Activated T-cell treated with anti-CD3 and anti-CD28 coated beads, Interleukin-2, amount 50 U/mL, for 24 hours (primary cell): ENCODE measurements around the gene TMEM72.
A peak's percentile ranks its signal among the peaks of the same experiment; 100 is the strongest.

Experiments
- DNase-seq: peaks from one replicate; pipeline ENCODE4 v3.0.0-alpha.2; 2020
- H3K27ac Mint-ChIP-seq: 2 replicates; pipeline ENCODE4 v1.8.0; 2020; ENCODE audit warnings: mild to moderate bottlenecking, mixed read lengths
- H3K27me3 Mint-ChIP-seq: 2 replicates; pipeline ENCODE4 v1.8.0; 2020; ENCODE audit warnings: mixed read lengths
- H3K36me3 Mint-ChIP-seq: 2 replicates; pipeline ENCODE4 v1.8.0; 2020; ENCODE audit warnings: low read depth, mixed read lengths
- H3K4me1 Mint-ChIP-seq: 2 replicates; pipeline ENCODE4 v1.8.0; 2020; ENCODE audit warnings: low read depth, mixed read lengths
- H3K4me3 Mint-ChIP-seq: 2 replicates; pipeline ENCODE4 v1.8.0; 2020; ENCODE audit warnings: mild to moderate bottlenecking, moderate library complexity, mixed read lengths
- H3K9me3 Mint-ChIP-seq: 2 replicates; pipeline ENCODE4 v1.8.0; 2020; ENCODE audit warnings: mixed read lengths

Gene TMEM72

GRCh38 chr10:44899450-44900080, 11.6 kb upstream of the TMEM72 start:
- Mint-ChIP-seq H3K36me3 (no peaks in the 10 kb centered on the region), H3K4me1 (no peaks in the 10 kb centered on the region), H3K9me3 (no peaks in the 10 kb centered on the region), H3K27ac (no peak overlapping the region), H3K27me3 (no peaks in the 10 kb centered on the region), H3K4me3 (no peak overlapping the region)
- no peak for DNase-seq

- Mint-ChIP-seq H3K36me3 (no peaks in the 10 kb centered on the region), H3K4me1 (no peaks in the 10 kb centered on the region), H3K27me3 (no peaks in the 10 kb centered on the region), H3K9me3 (no peaks in the 10 kb centered on the region), H3K4me3 (no peak overlapping the region), H3K27ac (no peak overlapping the region)
- no peak for DNase-seq
Measured at GRCh38 chr10:44902941-44903545, 8.1 kb upstream of the TMEM72 start.

GRCh38 chr10:44906486-44906885, 4.7 kb upstream of the TMEM72 start:
- H3K4me3 Mint-ChIP-seq: no peak overlapping the region
- DNase-seq: no peak
- H3K4me1 Mint-ChIP-seq: no peaks in the 10 kb centered on the region
- no peaks in the 10 kb centered on the region for H3K36me3 Mint-ChIP-seq
- H3K27ac Mint-ChIP-seq: no peak overlapping the region
- H3K9me3 Mint-ChIP-seq: no peaks in the 10 kb centered on the region
- no peaks in the 10 kb centered on the region for H3K27me3 Mint-ChIP-seq

- Mint-ChIP-seq H3K27ac (no peak overlapping the region), H3K4me1 (no peaks in the 10 kb centered on the region), H3K27me3 (no peaks in the 10 kb centered on the region), H3K4me3 (no peak overlapping the region), H3K9me3 (no peaks in the 10 kb centered on the region), H3K36me3 (no peaks in the 10 kb centered on the region)
- DNase-seq: no peak
Measured at GRCh38 chr10:44907556-44907955, 3.6 kb upstream of the TMEM72 start.

GRCh38 chr10:44908066-44908749, 2.9 kb upstream of the TMEM72 start:
- Mint-ChIP-seq H3K27me3 (no peaks in the 10 kb centered on the region), H3K27ac (no peak overlapping the region), H3K9me3 (no peaks in the 10 kb centered on the region), H3K36me3 (no peaks in the 10 kb centered on the region), H3K4me3 (no peak overlapping the region), H3K4me1 (peaks cover 3% of the 10 kb centered on the region)
- DNase-seq: no peak

GRCh38 chr10:44908936-44909630, 2.1 kb upstream of the TMEM72 start:
- no peak overlapping the region for H3K27ac Mint-ChIP-seq
- H3K36me3 Mint-ChIP-seq: no peaks in the 10 kb centered on the region

GRCh38 chr10:44909910-44910309, 1.2 kb upstream of the TMEM72 start:
- no peak for DNase-seq
- Mint-ChIP-seq H3K4me3 (no peak overlapping the region), H3K4me1 (peaks cover 15% of the 10 kb centered on the region), H3K27me3 (no peaks in the 10 kb centered on the region), H3K36me3 (no peaks in the 10 kb centered on the region), H3K27ac (no peak overlapping the region), H3K9me3 (no peaks in the 10 kb centered on the region)

More at GRCh38 chr10:44908936-44909630, 2.1 kb upstream of the TMEM72 start:
- no peaks in the 10 kb centered on the region for H3K9me3 Mint-ChIP-seq
- no peak for DNase-seq
- no peak overlapping the region for H3K4me3 Mint-ChIP-seq
- H3K4me1 Mint-ChIP-seq: peaks cover 12% of the 10 kb centered on the region
- no peaks in the 10 kb centered on the region for H3K27me3 Mint-ChIP-seq

- Mint-ChIP-seq H3K9me3 (no peaks in the 10 kb centered on the region), H3K27ac (no peak overlapping the region)
Measured at GRCh38 chr10:44910602-44911001, 535 bp upstream of the TMEM72 start.

GRCh38 chr10:44911951-44912350, 814 bp downstream of the TMEM72 start:
- Mint-ChIP-seq H3K27ac (no peak overlapping the region), H3K4me3 (no peak overlapping the region), H3K4me1 (peaks cover 15% of the 10 kb centered on the region), H3K27me3 (no peaks in the 10 kb centered on the region), H3K36me3 (no peaks in the 10 kb centered on the region), H3K9me3 (no peaks in the 10 kb centered on the region)
- no peak for DNase-seq

More at GRCh38 chr10:44910602-44911001, 535 bp upstream of the TMEM72 start:
- peaks cover 15% of the 10 kb centered on the region for H3K4me1 Mint-ChIP-seq
- no peaks in the 10 kb centered on the region for H3K27me3 Mint-ChIP-seq
- H3K4me3 Mint-ChIP-seq: no peak overlapping the region
- no peak for DNase-seq
- no peaks in the 10 kb centered on the region for H3K36me3 Mint-ChIP-seq

- Mint-ChIP-seq H3K27me3 (no peaks in the 10 kb centered on the region), H3K4me3 (no peak overlapping the region), H3K27ac (peak overlapping the region; percentile 63), H3K36me3 (no peaks in the 10 kb centered on the region), H3K9me3 (no peaks in the 10 kb centered on the region), H3K4me1 (peaks cover 15% of the 10 kb centered on the region)
- peak; percentile 40 for DNase-seq
Measured at GRCh38 chr10:44913350-44914081, 2.4 kb downstream of the TMEM72 start.

GRCh38 chr10:44914891-44915290, 3.8 kb downstream of the TMEM72 start:
- no peaks in the 10 kb centered on the region for H3K27me3 Mint-ChIP-seq
- H3K27ac Mint-ChIP-seq: no peak overlapping the region
- no peaks in the 10 kb centered on the region for H3K36me3 Mint-ChIP-seq
- no peak for DNase-seq
- no peak overlapping the region for H3K4me3 Mint-ChIP-seq
- peaks cover 15% of the 10 kb centered on the region for H3K4me1 Mint-ChIP-seq
- no peaks in the 10 kb centered on the region for H3K9me3 Mint-ChIP-seq

- Mint-ChIP-seq H3K27ac (no peak overlapping the region), H3K36me3 (no peaks in the 10 kb centered on the region), H3K4me3 (no peak overlapping the region), H3K9me3 (no peaks in the 10 kb centered on the region), H3K27me3 (no peaks in the 10 kb centered on the region), H3K4me1 (peaks cover 15% of the 10 kb centered on the region)
- no peak for DNase-seq
Measured at GRCh38 chr10:44916429-44916828, 5.3 kb downstream of the TMEM72 start.

- Mint-ChIP-seq H3K9me3 (no peaks in the 10 kb centered on the region), H3K36me3 (no peaks in the 10 kb centered on the region), H3K27me3 (no peaks in the 10 kb centered on the region), H3K4me1 (peaks cover 15% of the 10 kb centered on the region), H3K27ac (no peak overlapping the region), H3K4me3 (no peak overlapping the region)
- no peak for DNase-seq
Measured at GRCh38 chr10:44917848-44918247, 6.7 kb downstream of the TMEM72 start.

GRCh38 chr10:44920252-44920651, 9.1 kb downstream of the TMEM72 start:
- Mint-ChIP-seq H3K4me1 (no peaks in the 10 kb centered on the region), H3K36me3 (no peaks in the 10 kb centered on the region), H3K27ac (no peak overlapping the region), H3K27me3 (no peaks in the 10 kb centered on the region), H3K9me3 (no peaks in the 10 kb centered on the region), H3K4me3 (no peak overlapping the region)
- DNase-seq: no peak
